PC-9 (cell line): ENCODE results near the gene ZNF710.
"Not testable (repeated sequence)": the region's sequence is repeated elsewhere in the genome, so short reads cannot be mapped to it uniquely, and the experiment has no call there.

Source experiments
- CTCF ChIP-seq: fragments of 200-600 bp; sonication (generic); conservative IDR thresholded peaks from 2 replicates; pipeline ENCODE4 v1.6.1; 2017; ENCODE audit warnings: mixed run types, antibody characterized with exemption, mild to moderate bottlenecking, moderate library complexity
- EZH2 ChIP-seq: fragments of 200-600 bp; sonication (generic); IDR thresholded peaks from 2 replicates; pipeline ENCODE4 v1.8.0; 2017; ENCODE audit warnings: antibody characterized with exemption, low read depth

GRCh38 chr15:90070623-90071022 lies 69.5 kb downstream of the ZNF710 start:
- not testable (repeated sequence) for TF ChIP-seq CTCF, EZH2
